ENCODE results near the gene GTF3C1.
"Not testable (repeated sequence)": the region's sequence is repeated elsewhere in the genome, so short reads cannot be mapped to it uniquely, and the experiment has no call there.

The GTF3C1 gene, protein sequence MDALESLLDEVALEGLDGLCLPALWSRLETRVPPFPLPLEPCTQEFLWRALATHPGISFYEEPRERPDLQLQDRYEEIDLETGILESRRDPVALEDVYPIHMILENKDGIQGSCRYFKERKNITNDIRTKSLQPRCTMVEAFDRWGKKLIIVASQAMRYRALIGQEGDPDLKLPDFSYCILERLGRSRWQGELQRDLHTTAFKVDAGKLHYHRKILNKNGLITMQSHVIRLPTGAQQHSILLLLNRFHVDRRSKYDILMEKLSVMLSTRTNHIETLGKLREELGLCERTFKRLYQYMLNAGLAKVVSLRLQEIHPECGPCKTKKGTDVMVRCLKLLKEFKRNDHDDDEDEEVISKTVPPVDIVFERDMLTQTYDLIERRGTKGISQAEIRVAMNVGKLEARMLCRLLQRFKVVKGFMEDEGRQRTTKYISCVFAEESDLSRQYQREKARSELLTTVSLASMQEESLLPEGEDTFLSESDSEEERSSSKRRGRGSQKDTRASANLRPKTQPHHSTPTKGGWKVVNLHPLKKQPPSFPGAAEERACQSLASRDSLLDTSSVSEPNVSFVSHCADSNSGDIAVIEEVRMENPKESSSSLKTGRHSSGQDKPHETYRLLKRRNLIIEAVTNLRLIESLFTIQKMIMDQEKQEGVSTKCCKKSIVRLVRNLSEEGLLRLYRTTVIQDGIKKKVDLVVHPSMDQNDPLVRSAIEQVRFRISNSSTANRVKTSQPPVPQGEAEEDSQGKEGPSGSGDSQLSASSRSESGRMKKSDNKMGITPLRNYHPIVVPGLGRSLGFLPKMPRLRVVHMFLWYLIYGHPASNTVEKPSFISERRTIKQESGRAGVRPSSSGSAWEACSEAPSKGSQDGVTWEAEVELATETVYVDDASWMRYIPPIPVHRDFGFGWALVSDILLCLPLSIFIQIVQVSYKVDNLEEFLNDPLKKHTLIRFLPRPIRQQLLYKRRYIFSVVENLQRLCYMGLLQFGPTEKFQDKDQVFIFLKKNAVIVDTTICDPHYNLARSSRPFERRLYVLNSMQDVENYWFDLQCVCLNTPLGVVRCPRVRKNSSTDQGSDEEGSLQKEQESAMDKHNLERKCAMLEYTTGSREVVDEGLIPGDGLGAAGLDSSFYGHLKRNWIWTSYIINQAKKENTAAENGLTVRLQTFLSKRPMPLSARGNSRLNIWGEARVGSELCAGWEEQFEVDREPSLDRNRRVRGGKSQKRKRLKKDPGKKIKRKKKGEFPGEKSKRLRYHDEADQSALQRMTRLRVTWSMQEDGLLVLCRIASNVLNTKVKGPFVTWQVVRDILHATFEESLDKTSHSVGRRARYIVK (N-terminal part only)

DNA sequence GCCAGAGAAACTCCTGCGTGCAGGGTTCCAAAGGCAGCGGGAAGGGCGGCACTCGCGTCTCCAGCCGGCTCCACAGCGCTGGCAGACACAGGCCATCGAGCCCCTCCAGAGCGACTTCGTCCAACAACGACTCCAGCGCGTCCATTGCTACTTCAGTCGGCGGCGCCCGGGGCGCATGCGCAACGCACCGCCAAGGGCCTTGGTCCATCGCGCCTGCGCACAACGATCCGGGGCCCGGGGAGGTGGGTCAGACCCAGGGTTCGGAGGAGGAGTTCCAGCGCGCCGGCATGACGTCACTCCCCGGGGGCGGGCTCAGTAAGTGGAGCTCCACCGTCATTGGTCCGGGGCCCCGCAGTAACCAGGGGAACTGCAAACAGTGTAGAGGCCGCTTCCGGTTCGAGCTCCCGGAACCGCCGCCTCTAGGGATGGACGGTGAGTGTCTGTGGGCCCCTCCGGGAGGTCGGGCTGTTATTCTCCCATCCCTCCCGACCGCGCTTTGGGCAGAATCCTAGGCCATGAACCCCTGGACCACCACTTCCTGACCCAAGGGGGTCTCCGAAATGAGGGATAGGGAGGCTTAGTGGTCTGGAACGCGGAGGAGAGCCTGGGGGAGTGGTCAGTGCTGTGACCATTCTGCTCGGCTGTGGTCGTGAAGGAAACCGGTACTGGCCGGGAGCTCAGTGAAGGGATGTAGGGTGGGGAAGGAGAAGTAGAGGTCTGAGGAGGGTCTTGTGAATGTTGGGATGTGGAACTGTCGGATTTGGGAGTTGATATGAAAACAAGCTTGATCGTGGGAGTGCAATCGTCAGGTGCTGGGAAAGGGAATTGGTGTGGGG is at the start of gene GTF3C1, which contains the start of gene KATNIP:
TSS of gene GTF3C1 (minus strand) at position 168 of the 836 bp plus-strand sequence. CDS start at position 145, 23 bp downstream.
TSS of gene KATNIP (plus strand) at position 399 of the 836 bp plus-strand sequence. CDS start at position 426, 27 bp downstream.
- peak; percentile 100 for DNase-seq

DNA sequence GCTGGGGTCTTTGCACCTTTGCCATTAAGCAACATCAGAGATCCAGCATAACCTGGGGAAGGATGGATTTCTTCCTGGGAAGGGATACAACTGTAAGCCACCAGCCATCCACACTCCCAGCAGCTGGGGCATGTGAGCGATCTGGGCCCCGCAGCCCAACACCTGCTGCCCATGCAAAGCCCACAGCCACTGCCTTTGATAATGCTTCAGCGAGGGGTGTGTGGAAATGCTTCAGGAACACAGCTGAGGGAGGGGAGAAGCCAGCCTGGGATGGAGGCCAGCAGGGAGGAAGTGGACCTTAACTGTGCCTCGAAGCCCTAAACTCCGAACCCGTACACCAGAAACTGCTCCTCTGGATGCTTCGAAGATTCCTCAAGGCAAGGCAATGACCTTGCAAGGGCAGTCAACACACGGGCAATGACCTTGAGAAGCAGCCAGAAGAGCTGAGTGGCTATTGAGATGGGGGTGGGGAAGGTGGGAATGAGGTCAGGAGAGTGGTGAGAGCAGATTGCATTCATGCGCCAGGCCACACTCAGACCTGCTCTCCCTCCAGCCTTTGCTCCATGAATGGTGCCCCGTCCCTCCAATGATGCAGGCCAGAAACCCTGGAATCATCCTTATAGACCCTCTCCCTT is 49.3 kb upstream of the GTF3C1 start:
- no peak for DNase-seq

DNA sequence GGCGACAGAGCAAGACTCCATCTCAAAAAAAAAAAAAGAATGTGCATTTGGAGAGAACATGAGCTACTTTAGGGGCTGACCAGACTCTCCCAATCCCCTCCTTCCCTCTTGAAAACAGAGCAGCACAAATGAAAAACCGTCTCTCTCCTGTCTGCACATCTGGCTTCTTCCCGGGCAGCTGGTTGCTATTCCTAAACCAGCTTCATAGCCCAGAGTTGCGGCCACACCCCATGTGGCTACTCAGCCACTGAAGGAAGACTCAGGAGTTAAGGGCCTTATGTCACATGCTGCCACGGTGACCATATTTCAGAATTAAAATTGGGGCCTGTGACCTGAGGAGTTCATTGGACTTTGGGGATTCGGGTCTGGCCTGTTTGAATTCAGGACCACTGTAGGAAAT is 48.5 kb upstream of the GTF3C1 start:
- no peak for DNase-seq

DNA sequence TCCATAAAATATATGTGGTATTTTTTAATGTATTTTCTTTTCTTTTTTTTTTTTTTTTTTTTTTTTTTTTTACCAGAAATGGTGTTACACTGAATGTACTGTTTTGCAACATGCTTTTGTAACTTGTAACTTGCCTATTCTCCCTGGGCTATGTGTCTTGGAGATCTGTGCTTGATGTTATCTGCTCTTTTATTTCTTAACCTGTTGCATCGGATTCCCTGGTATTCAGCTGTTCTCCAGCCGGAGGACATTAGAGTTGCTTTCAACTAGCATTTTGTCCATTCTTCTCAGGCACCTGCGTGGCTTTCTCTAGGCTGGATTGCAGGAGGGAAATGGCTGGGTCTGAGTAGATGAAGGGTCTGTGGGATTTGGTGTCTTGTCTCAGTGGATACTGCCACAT is 47.6 kb upstream of the GTF3C1 start:
- no peak for DNase-seq

DNA sequence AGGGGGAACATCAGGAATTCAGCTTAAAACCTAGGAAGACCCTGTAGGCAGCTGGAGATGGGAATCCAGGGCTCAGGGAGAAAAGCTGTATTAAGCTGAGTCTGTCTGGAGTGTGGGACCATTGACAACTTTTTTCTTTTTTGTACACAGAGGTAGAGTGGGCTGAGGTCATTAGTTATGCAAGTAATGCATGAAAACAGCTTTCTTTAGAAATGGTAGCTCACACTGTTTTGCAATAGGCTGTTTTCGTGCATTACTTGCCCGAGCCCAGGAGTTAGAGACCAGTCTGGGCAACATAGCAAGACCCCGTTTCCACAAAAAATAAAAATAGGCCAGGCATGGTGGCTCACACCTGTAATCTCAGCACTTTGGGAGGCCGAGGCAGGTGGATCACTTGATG is 46.7 kb upstream of the GTF3C1 start:
- no peak for DNase-seq

DNA sequence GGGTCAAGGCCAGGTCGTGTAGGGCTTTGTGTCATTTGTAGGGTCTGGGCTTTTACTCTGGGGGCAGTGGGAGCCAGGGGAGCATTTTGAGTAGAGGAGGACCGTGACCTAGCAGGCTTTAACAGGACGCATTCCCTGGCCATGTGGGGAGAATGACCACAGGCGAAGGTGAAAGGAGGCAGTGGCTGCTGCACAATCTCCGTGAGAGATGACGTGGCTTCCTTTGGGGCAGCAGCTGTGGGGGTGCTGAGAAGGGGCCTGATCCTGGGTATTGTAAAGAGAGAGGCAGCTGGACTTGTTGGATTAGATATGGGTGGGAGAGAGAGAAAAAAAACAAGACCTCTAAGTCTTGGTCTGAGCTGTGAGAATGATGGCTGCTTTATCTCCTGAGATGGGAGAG is 46.3 kb upstream of the GTF3C1 start:
- DNase-seq: no peak

DNA sequence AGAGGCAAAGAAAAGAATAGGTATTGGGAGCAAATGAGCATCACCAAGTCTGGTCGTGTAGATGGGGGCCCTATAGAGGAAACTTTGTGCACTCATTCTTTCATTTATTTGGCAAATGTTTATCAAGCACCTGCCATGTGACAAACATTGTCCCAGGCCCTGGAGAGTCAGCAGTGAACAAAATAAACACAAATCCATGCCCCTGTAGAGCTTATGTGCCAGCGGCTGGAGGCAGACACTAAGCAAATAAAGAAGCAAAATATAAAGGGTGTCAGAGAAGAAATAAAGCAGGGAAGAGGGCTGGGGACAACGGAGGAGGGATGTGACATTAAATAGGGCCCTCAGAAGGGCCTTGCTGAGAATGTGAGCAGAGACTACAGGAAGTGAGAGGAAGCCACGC is 45.8 kb upstream of the GTF3C1 start:
- DNase-seq: no peak

DNA sequence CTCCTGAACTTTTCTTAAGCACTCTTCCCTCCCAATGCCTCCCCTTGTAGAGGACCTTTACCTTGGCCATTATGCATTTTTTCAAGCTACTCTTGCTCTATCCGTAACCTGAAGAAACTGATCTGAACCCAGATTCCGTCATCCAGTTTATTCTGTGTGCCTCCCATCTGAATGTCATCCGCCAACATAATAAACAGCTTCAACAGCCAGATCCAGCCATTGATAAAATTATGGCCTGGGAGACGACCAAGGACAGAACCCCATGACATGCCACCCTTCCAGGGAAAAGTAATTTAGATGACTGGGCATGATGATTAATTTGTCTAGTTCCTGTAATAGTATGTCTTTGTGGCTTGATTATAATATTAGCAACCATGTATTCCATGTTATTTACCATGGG is 42.1 kb upstream of the GTF3C1 start:
- DNase-seq: no peak

DNA sequence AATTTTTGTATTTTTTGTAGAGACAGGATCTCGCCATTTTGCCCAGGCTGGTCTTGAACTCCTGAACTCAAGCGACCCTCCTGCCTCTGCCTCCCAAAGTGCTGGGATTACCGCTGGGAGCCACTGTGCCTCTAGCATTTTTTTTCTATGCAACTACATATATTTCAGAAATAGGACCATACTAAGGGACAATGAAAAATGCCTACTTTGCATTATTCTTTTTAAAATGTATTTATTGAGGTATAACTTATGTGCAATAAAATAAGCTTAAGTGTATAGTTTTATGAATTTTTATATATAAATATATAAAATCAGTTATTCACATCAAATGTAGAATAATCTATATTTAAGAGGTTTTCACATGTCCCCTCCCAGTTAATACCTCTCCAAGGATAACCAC is 38.3 kb upstream of the GTF3C1 start:
- DNase-seq: no peak

DNA sequence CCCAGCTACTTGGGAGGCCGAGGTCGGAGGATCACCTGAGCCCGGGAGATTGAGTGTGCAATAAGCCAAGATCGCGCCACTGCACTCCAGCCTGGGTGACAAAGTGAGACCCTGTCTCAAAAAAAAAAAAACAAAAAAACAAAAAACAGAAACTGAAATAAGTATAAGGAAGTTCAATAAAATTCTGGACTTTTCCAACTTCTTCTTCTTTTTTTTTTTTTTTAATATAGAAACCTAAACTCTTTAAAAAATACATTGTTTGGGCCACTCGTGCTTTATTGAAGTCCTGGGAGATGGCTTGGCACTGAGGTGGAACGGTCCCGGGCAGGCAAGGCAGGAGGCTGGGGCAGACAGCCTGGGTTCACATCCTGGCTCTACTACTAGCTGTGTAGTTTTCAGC is 37.0 kb upstream of the GTF3C1 start:
- DNase-seq: no peak

DNA sequence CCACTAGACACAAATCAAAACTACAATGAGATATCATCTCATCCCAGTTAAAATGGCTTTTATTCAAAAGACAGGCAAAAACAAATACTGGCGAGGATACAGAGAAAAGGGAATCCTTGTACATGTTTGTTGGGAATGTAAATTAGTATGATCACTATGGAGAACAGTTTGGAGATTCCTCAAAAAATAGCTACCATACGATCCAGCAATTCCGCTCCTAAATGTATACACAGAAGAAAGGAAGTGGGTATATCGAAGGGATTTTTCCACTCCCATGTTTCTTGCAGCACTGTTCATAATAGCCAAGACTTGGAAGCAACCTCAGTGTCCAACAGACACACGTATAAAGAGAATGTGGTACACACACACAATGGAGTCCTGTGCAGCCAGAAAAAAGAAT is 35.5 kb upstream of the GTF3C1 start:
- DNase-seq: no peak

DNA sequence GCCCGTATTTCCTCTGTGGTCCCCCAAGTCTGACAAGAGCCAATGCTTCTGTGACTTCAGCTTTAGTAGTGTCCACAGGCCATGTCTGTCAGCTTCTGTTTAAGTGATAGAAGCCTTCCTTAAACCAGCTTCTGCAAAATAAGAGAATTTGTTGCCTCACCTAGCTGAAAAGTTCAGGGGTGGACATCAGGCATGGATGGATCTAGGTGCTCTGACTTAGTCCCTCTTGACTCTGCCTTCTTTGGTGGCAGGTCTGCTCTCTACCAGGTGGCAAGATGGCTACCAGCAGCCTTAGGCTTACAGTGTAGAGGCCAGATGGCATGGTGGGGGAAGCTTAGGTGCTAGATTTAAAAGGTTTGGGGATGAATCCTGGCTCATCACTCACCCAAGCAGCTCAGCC is 33.9 kb upstream of the GTF3C1 start:
- no peak for DNase-seq

DNA sequence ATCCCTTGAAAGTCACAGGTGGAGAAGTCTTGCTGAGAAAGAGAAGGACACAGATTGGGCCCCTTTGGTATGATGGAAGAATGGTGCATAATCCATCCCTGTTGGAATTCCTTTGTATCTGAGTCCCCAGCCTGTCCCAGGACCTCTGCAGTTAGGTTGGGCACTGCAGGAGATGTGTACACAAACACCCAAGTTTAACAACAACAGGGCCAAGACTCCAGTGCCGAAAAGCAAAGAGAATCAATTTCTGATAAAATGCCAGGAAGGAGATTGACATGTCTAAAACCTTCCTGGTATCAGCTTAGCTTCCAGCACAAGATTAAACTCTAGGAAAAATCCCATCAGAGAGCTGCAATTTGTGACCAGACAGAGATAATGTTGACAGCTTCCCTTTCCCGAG is 33.2 kb upstream of the GTF3C1 start:
- DNase-seq: no peak

DNA sequence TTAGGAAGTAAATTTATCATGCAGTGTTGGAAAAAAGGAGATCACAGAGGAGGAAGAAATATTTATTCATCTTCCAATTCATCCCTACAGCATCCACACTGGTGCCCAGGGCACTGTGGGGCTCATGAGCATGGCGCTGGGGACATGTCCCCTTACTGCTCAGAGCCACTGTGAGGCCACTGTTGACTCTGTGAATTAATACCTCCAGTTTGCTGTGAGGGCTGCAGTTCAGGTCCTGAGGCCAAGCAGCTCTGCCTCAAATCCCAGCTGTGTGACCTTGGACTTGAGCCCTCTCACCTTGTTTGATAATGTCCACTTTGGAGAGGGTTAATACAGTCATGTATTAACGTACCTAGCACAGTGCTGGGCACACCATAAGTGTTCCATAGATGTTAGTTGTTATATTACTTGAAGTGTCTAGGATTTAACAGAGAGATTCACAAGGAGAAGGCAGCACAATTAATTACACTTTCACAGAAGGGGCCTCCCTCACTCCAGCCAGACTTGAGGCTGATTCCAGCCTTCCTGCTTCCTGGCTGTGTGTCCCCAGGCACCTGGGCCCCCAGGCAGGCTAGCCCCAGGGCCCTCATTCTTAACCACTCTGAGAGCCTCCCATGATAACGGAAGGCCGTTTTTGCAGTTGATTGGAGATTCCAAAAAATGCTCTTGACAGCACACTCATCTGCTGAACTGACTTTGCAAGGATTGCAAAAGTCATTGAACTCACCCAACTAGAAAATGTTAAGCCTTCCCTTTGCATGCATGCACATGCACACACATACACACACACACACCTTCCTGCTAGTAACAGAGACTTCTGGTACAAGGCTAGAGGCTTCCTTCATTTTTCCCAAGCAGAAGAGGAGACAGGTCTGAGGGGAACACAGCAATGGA is 29.6 kb upstream of the GTF3C1 start:
- no peak for DNase-seq

DNA sequence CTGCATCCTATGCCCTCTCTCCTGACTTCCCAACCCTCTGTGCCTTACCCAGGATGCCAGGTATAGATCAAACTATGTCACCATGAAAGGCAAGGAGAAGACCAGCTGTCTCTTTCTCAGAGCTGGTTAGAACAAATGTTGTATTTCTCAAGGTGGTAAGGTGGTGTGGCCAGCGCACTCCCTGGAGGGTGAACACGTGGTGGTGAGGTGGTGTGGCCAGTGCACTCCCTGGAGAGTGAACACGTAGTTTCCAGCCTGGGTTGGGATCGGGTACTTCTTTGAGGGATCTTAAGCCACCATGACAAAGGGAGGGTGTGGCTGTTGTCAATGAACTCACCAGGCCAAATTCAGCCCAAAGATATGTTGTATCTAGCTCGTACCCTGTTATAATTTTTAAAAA is 27.0 kb upstream of the GTF3C1 start:
- DNase-seq: no peak

DNA sequence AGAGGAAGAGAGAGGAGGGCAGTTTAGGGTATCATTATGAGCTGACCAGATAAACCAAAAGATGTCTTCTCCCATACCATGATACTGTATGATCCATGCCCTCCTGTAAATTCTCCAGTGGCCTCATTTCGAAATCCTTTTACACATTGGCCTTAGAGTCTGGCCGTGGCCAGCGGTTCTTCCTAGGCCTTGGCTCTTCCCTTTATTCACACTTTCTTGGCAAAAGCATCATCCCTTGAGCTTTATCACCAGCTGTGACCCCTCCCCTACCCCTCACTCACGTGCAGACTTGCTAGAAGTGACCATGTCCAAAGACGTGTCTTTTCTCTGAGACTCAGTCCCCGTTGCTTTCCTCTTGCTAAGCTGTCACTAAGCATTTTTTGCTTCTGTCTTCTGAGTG is 23.0 kb upstream of the GTF3C1 start:
- DNase-seq: no peak

DNA sequence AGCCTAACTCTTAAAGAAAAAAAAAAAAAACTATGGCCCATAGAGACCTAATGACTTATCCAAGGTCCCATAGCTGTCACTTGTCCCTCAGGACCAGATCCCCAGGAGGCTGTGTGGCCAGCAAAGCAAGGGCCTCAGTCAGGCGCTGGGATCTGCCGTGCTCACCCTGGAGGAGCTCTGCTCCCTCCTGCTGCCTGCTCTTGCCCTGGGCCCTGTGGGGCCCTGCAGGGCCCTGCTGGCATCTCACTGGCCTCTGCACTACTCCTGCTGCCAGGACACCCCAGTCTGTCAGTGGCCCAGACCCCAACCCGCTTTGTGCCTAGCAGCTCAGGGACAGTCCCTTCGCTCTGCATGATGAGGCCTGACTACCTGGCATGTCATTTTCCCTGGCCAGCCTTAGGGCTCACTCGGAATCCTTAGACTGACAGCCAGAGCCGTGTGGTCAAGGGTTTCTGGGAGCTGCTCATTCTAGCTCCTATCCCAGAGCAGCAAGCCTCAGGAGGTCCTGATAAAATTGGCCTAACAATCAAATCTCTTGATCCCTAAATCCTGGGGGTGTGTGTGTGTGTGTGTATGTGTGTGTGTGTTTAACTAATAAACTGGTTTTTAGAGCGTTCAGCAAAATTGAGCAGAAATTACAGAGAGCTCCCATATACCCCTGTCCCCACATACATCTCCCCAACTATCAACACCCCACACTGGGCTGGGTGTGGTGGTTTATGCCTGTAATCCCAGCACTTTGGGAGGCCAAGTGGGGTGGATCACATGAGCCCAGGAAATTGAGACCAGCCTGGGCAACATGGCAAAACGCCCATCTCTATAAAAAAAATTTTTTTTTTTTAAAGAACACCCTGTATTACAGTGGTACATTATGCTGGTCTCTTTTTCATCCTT is 22.0 kb upstream of the GTF3C1 start:
- no peak for DNase-seq

DNA sequence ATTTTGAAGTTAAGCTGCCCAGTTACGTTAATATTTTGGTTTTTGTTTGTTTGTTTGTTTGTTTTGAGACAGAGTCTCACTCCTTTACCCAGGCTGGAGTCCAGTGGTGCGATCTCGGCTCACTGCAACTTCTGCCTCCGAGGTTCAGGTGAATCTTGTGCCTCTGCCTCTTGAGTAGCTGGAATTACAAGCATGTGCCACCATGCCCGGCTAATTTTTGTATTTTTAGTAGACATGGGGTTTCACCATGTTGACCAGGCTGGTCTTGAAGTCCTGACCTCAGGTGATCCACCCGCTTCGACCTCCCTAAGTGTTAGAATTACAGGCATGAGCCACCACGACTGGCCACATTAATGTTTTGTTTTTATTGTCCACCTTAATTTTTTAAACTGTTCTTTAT is 21.3 kb upstream of the GTF3C1 start:
- DNase-seq: not testable (repeated sequence)

DNA sequence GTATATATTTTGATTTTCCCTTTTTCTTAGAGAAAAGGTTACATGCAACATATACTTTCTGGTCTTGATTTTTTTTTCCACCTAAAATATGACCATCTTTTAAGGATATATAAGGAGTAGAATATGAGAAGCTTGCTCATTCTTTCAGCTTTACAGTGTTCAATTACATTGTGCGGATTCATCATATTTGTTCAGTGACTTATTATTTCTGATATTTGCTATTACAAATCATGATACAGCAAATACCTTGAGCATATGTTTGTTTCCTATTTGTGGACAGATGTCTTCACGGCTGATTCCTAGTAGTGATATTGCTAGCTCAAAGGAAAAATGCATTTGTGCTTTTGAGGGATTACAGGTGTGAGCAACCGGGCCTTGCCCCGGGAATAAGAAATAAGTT is 18.4 kb upstream of the GTF3C1 start:
- DNase-seq: no peak
